GM06990 (cell line): ENCODE data around the gene OPCML.

Experiments used
- DNase-seq: peaks from one replicate; pipeline ENCODE4 v3.0.0-alpha.2; 2011; ENCODE audit not compliant: insufficient read length; ENCODE audit errors: extremely low read depth
- H3K27me3 ChIP-seq: replicated peaks from 2 replicates; pipeline ENCODE4 v1.6.0; 2011; ENCODE audit warnings: low read length; ENCODE audit not compliant: control insufficient read depth, insufficient read depth
- H3K36me3 ChIP-seq: 2 replicates; pipeline ENCODE4 v1.5.1; 2011; ENCODE audit warnings: low read length; ENCODE audit not compliant: control insufficient read depth, insufficient read depth
- H3K4me3 ChIP-seq: replicated peaks from 2 replicates; pipeline ENCODE4 v1.5.1; 2011; ENCODE audit warnings: low read depth, mild to moderate bottlenecking, control low read depth, low read length
- CTCF ChIP-seq: IDR thresholded peaks from 2 replicates; pipeline ENCODE4 v1.5.1; 2011; ENCODE audit warnings: low read length, control low read depth, mild to moderate bottlenecking, inconsistent platforms; ENCODE audit not compliant: insufficient read depth, poor library complexity, severe bottlenecking

OPCML gene

DNA sequence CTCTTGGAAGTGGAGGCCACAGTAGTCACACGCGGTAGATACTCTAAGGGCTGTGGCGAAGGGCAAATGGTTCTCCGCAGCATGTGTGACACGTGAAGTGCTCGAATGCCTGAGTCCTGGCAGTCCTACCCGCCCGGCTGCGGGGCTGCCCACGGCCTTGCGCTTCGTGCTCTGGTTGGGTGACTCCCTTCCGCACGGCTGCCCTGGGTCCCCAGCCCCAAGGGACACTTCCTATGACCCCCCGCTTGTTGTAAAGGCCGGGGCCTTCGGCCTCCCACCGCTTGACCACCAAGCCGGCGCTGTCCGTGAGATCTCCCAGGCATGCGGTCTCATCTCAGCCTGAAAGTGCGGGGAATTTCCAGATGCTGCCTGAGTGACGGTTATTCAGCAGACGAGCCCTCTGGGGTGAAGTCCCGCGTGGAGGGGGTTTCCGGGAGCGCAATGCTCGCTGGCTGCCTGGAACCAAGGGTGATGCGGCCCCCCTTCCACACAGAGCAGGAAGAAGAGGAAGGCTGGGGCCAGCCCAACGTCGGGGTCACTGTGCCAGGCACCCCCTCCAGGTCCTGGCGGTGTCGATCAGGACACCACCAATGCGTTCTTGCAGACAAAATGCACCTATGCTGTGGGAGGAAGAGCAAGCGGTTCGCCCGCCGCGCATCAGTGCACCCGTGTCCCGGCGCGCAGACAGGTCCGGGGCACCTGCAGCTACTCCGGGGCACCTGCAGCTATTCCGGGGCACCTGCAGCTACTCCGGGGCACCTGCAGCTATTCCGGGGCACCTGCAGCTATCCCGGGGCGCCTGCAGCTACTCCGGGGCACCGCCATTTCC lies 171.2 kb downstream of the OPCML start:
- no peaks in the 10 kb centered on the region for H3K36me3 ChIP-seq
- DNase-seq: peak; percentile 50
- no peak overlapping the region for H3K4me3 ChIP-seq
- no peaks in the 10 kb centered on the region for H3K27me3 ChIP-seq
- no peak for TF ChIP-seq CTCF

DNA sequence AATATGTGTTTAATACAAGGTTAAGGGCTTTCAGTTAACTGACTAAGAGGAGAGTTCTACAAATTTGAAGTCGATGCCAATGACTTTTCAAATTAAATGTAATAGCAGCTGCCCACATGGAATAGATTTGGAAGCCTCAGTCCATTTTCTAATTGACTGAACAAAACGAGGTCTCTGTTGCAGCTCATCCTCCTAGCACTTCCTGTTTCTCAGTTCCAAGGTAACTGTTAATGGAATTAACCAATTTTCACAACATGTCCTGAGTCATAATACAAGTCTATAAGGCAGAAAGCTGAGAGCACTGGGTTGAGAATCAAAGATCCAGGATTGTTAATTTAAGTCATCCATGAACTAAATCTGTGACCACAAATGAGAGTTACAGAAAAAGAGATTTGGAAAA lies 177.2 kb downstream of the OPCML start:
- no peak for TF ChIP-seq CTCF
- Histone ChIP-seq H3K36me3 (no peaks in the 10 kb centered on the region), H3K4me3 (no peak overlapping the region), H3K27me3 (no peaks in the 10 kb centered on the region; the same call in 1 of the 2 replicates)
- DNase-seq: no peak

- TF ChIP-seq CTCF: no peak
- no peak for DNase-seq
- Histone ChIP-seq H3K27me3 (no peaks in the 10 kb centered on the region; the same call in 1 of the 2 replicates), H3K4me3 (no peak overlapping the region), H3K36me3 (no peaks in the 10 kb centered on the region)
Observed at GRCh38 chr11:133354069-133354468, 178.2 kb downstream of the OPCML start.

- Histone ChIP-seq H3K27me3 (no peaks in the 10 kb centered on the region; the same call in 1 of the 2 replicates), H3K4me3 (no peak overlapping the region), H3K36me3 (no peaks in the 10 kb centered on the region)
- DNase-seq: no peak
- TF ChIP-seq CTCF: no peak
Observed at GRCh38 chr11:133350045-133350444, 182.3 kb downstream of the OPCML start.

GRCh38 chr11:133347988-133348387 lies 184.3 kb downstream of the OPCML start:
- Histone ChIP-seq H3K4me3 (no peak overlapping the region), H3K27me3 (no peaks in the 10 kb centered on the region; the same call in none of the 2 replicates), H3K36me3 (no peaks in the 10 kb centered on the region)
- no peak for TF ChIP-seq CTCF
- no peak for DNase-seq
